Astrocyte of the cerebellum (primary cell): ENCODE results near the gene RUNDC1.

Source experiments
- DNase-seq: peaks from one replicate; pipeline ENCODE4 v3.0.0-alpha.2; 2011; ENCODE audit warnings: low read depth
- H3K4me3 ChIP-seq: 2 replicates; pipeline ENCODE4 v1.5.1; 2011; ENCODE audit warnings: mild to moderate bottlenecking, low read depth, low read length, moderate library complexity
- CTCF ChIP-seq: IDR thresholded peaks from 2 replicates; pipeline ENCODE4 v1.5.1; 2012; ENCODE audit warnings: low read length, low read depth, moderate library complexity, mild to moderate bottlenecking; ENCODE audit errors: missing control alignments
- in situ Hi-C: cut with HindIII; loops from 2 replicates; pipeline ENCODE4 v1.10.0; 2017; ENCODE audit warnings: low sequenced_read_pairs

Gene RUNDC1

GRCh38 chr17:42980274-42980765 lies at the start of gene RUNDC1:
TSS of gene RUNDC1 (plus strand) at chr17:42980565. CDS start at chr17:42980577, 12 bp downstream.
- in situ Hi-C loops = no loop called here
- peak within 1 kb of the TSS; percentile 65 for H3K4me3 ChIP-seq
- DNase-seq = peak; percentile 52
- TF ChIP-seq CTCF = no peak

GRCh38 chr17:42937712-42938596 lies 42.4 kb upstream of the RUNDC1 start:
- TF ChIP-seq CTCF = peak; percentile 76
- DNase-seq = peak; percentile 36
- in situ Hi-C loops = no loop called here
- no peak overlapping the region for H3K4me3 ChIP-seq

GRCh38 chr17:42944211-42944610 lies 36.2 kb upstream of the RUNDC1 start:
- no peak for TF ChIP-seq CTCF
- no peak overlapping the region for H3K4me3 ChIP-seq
- DNase-seq = no peak
- in situ Hi-C loops = no loop called here

DNA sequence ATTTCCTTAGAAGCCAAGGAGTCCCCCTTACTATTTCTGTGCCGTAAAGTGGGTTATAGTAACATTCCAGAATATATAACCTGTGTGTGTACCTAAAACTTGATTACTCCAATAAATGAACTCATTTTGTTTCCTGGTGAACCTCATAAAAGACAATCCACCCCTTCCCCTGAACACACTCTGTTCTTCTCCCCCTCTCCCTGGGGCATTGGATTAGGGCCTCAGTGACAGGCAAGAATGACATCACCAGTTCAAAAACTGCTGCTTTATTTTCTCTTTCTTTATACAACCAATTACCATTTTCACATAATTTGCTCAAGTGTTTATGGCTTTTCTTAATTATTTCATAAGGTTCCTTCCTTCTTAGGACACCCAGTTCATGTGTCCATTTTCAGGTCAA lies 33.6 kb upstream of the RUNDC1 start:
- in situ Hi-C loops = no loop called here
- H3K4me3 ChIP-seq = no peak overlapping the region
- no peak for DNase-seq
- TF ChIP-seq CTCF = no peak

GRCh38 chr17:42950044-42950783 lies 30.2 kb upstream of the RUNDC1 start:
- in situ Hi-C loops = no loop called here
- no peak for DNase-seq
- H3K4me3 ChIP-seq = no peak overlapping the region
- no peak for TF ChIP-seq CTCF

DNA sequence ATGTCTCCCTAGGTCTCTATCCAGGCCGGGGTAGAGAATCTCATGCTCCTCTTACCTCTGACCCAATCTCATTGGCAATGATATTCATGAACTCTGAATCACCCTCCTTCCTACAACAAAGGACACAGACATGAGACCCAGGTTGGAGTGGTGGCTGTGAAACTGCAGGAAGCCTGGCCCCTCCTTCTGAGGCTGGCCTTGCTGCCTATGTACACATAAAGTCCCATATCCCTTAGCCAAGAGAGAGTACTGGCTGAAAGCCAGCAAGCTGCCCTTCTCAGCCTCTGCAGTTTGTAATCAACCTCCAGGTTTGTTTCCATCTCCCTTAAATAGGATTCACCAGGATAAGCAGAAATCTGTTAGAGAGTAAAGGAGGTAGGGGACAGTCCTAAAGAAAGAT lies 26.7 kb upstream of the RUNDC1 start:
- no peak for TF ChIP-seq CTCF
- in situ Hi-C loops = no loop called here

More for the DNA sequence above, 26.7 kb upstream of the RUNDC1 start:
- DNase-seq = no peak
- no peak overlapping the region for H3K4me3 ChIP-seq
